H9 (cell line): Measurements from ENCODE around the gene TEX52. TPM values are rescaled to one million over a fixed set of nuclear protein-coding genes. Genes with fewer than 3 reads are reported as not detected.

Source experiments
- DNase-seq: peaks from one replicate; pipeline ENCODE4 v3.0.0-alpha.2; 2017
- H2AFZ ChIP-seq: one replicate; pipeline ENCODE4 v1.6.1; 2013; ENCODE audit warnings: mild to moderate bottlenecking, low read length, control low read depth, moderate library complexity
- H2AK5ac ChIP-seq: 2 replicates; pipeline ENCODE4 v1.6.1; 2013; ENCODE audit warnings: low read length, control low read depth, mixed read lengths; ENCODE audit not compliant: insufficient read length
- H2BK120ac ChIP-seq: one replicate; pipeline ENCODE4 v1.6.1; 2013; ENCODE audit warnings: low read depth, mild to moderate bottlenecking, low read length, control low read depth, inconsistent platforms; ENCODE audit not compliant: poor library complexity, severe bottlenecking
- H2BK12ac ChIP-seq: 2 replicates; pipeline ENCODE4 v1.6.1; 2013; ENCODE audit warnings: low read length, control low read depth, mixed read lengths, low read depth; ENCODE audit not compliant: insufficient read length
- H2BK15ac ChIP-seq: 2 replicates; pipeline ENCODE4 v1.6.1; 2013; ENCODE audit warnings: low read depth, low read length, control low read depth
- H2BK20ac ChIP-seq: one replicate; pipeline ENCODE4 v1.6.1; 2013; ENCODE audit warnings: low read depth, mild to moderate bottlenecking, low read length, control low read depth, inconsistent platforms; ENCODE audit not compliant: poor library complexity, severe bottlenecking
- H2BK5ac ChIP-seq: 2 replicates; pipeline ENCODE4 v1.6.1; 2013; ENCODE audit warnings: low read length, control low read depth, mixed read lengths; ENCODE audit not compliant: insufficient read length
- H3K14ac ChIP-seq: 2 replicates; pipeline ENCODE4 v1.6.1; 2013; ENCODE audit warnings: low read length, control low read depth; ENCODE audit not compliant: insufficient read depth
- H3K18ac ChIP-seq: 2 replicates; pipeline ENCODE4 v1.6.1; 2013; ENCODE audit warnings: low read depth, mild to moderate bottlenecking, mixed read lengths, low read length, control low read depth; ENCODE audit not compliant: insufficient read length
- H3K23ac ChIP-seq: 2 replicates; pipeline ENCODE4 v1.6.1; 2013; ENCODE audit warnings: low read length, control low read depth, mixed read lengths, low read depth; ENCODE audit not compliant: insufficient read length
- H3K23me2 ChIP-seq: 2 replicates; pipeline ENCODE4 v1.6.1; 2013; ENCODE audit warnings: low read depth, mild to moderate bottlenecking, mixed read lengths, low read length, control low read depth; ENCODE audit not compliant: insufficient read length, poor library complexity, severe bottlenecking
- H3K27ac ChIP-seq: 2 replicates; pipeline ENCODE4 v1.5.1; 2013; ENCODE audit warnings: low read length, control low read depth, mixed read lengths, low read depth; ENCODE audit not compliant: insufficient read length
- H3K27me3 ChIP-seq: 2 replicates; pipeline ENCODE4 v1.6.1; 2013; ENCODE audit warnings: low read length, control low read depth, inconsistent platforms; ENCODE audit not compliant: insufficient read depth
- H3K4ac ChIP-seq: 2 replicates; pipeline ENCODE4 v1.6.1; 2013; ENCODE audit warnings: low read depth, mild to moderate bottlenecking, control low read depth, inconsistent platforms, low read length, moderate library complexity
- H3K4me1 ChIP-seq: 2 replicates; pipeline ENCODE4 v1.6.1; 2013; ENCODE audit warnings: low read length, control low read depth, inconsistent platforms; ENCODE audit not compliant: insufficient read depth
- H3K4me2 ChIP-seq: 2 replicates; pipeline ENCODE4 v1.6.1; 2013; ENCODE audit warnings: low read length, control low read depth, mixed read lengths; ENCODE audit not compliant: insufficient read length, insufficient read depth
- H3K56ac ChIP-seq: 2 replicates; pipeline ENCODE4 v1.6.1; 2013; ENCODE audit warnings: low read depth, mild to moderate bottlenecking, mixed read lengths, low read length, control low read depth; ENCODE audit not compliant: insufficient read length
- H3K79me1 ChIP-seq: 2 replicates; pipeline ENCODE4 v1.6.1; 2013; ENCODE audit warnings: low read depth, mild to moderate bottlenecking, moderate library complexity, low read length, control low read depth, inconsistent platforms; ENCODE audit not compliant: insufficient read depth, poor library complexity, severe bottlenecking
- H3K79me2 ChIP-seq: 2 replicates; pipeline ENCODE4 v1.6.1; 2013; ENCODE audit warnings: low read length, control low read depth, inconsistent platforms; ENCODE audit not compliant: insufficient read depth
- H3K9ac ChIP-seq: 2 replicates; pipeline ENCODE4 v1.6.1; 2013; ENCODE audit warnings: low read length, control low read depth, mixed read lengths; ENCODE audit not compliant: insufficient read length; ENCODE audit errors: extremely low read depth
- H3K9me3 ChIP-seq: one replicate; pipeline ENCODE4 v1.6.1; 2013; ENCODE audit warnings: low read depth, low read length, inconsistent platforms; ENCODE audit not compliant: control insufficient read depth
- H3T11ph ChIP-seq: one replicate; pipeline ENCODE4 v1.6.1; 2013; ENCODE audit warnings: mild to moderate bottlenecking, low read length, control low read depth, inconsistent platforms
- H4K20me1 ChIP-seq: one replicate; pipeline ENCODE4 v1.6.1; 2013; ENCODE audit not compliant: control insufficient read depth, insufficient read length, insufficient read depth
- H4K5ac ChIP-seq: 2 replicates; pipeline ENCODE4 v1.6.1; 2013; ENCODE audit warnings: low read depth, mild to moderate bottlenecking, mixed read lengths, low read length, control low read depth; ENCODE audit not compliant: insufficient read length
- H4K8ac ChIP-seq: replicated peaks from 2 replicates; pipeline ENCODE4 v1.6.1; 2013; ENCODE audit warnings: low read length, control low read depth, mixed read lengths, low read depth; ENCODE audit not compliant: insufficient read length
- H4K91ac ChIP-seq: 2 replicates; pipeline ENCODE4 v1.6.1; 2013; ENCODE audit warnings: low read depth, mild to moderate bottlenecking, moderate library complexity, mixed read lengths, low read length, control low read depth; ENCODE audit not compliant: insufficient read length
- H3K27ac Mint-ChIP-seq, 3 experiments: 2 replicates in 2 of 3; 3 replicates in 1 of 3; pipeline ENCODE4 v1.8.0; 2020 to 2021; ENCODE audit warnings: mixed read lengths in 3 of 3, mild to moderate bottlenecking in 1 of 3, moderate library complexity in 1 of 3
- H3K27me3 Mint-ChIP-seq: 2 replicates; pipeline ENCODE4 v1.8.0; 2021; ENCODE audit warnings: low read depth, mild to moderate bottlenecking, moderate library complexity, mixed read lengths
- H3K36me3 Mint-ChIP-seq, 3 experiments: 2 replicates in 2 of 3; 3 replicates in 1 of 3; pipeline ENCODE4 v1.8.0; 2020 to 2021; ENCODE audit warnings: low read depth in 3 of 3, mixed read lengths in 3 of 3; ENCODE audit not compliant: insufficient read depth in 1 of 3
- H3K4me1 Mint-ChIP-seq, 2 experiments: 2 replicates each; pipeline ENCODE4 v1.8.0; 2020; ENCODE audit warnings: mixed read lengths in 2 of 2
- H3K4me3 Mint-ChIP-seq, 2 experiments: 2 replicates in 1 of 2; 3 replicates in 1 of 2; pipeline ENCODE4 v1.8.0; 2020 to 2021; ENCODE audit warnings: mild to moderate bottlenecking in 2 of 2, mixed read lengths in 2 of 2, moderate library complexity in 1 of 2
- H3K9me3 Mint-ChIP-seq, 2 experiments: 2 replicates in 1 of 2; 3 replicates in 1 of 2; pipeline ENCODE4 v1.8.0; 2020; ENCODE audit warnings: mild to moderate bottlenecking in 2 of 2, mixed read lengths in 2 of 2, moderate library complexity in 1 of 2
- WGBS: extraction: QIAGEN DNeasy Blood & Tissue Kit; methylation state at CpG from one replicate; pipeline ENCODE4 v1.1.7; 2013; ENCODE audit warnings: missing lambda C conversion rate, low lambda C conversion rate, mixed read lengths; ENCODE audit not compliant: insufficient read length; ENCODE audit errors: extremely low coverage; 5-methylcytosine and 5-hydroxymethylcytosine counted together
- total RNA-seq: library from RNA; stranded (reverse); gene quantifications from 2 replicates; pipeline ENCODE4 v1.2.1, GENCODE V29; 2021
- TF ChIP-seq, protein P1 (sequence below): fragments of 200-600 bp; sonication (generic); conservative IDR thresholded peaks from 3 replicates; pipeline ENCODE4 v1.8.0; 2021; ENCODE audit warnings: antibody characterized with exemption, mild to moderate bottlenecking

TEX52 gene
- total RNA-seq, 1 experiment from 2014 or later, result 0.20 TPM

DNA sequence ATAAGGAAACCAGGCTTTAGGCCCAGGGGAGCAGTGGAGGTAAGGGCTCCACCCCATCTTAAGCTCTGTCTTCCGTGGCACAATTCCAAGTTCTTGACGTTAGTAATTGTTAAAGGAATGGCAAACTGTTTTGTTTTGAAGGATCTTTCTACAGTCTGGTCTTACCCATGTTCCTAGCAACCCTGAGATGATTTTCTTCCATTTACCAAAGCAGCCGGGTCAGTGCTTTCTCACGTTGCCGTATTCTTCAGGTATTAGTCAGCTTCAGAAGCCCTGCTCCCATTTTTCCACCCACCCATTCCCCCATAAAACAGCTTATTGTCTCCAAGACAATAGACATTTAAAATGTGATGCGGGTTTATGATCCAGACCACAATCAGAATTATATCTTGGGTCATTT, 32.3 kb downstream of the TEX52 start:
- WGBS, result no CpG with 5 or more reads among the region's 6 CpGs
- no peaks in the 10 kb centered on the region for H3K27me3 Mint-ChIP-seq

More for the DNA sequence above, 32.3 kb downstream of the TEX52 start:
- Histone ChIP-seq H3K79me1 (no peaks in the 10 kb centered on the region), H4K91ac (no peak overlapping the region), H2BK15ac (no peak overlapping the region), H2BK5ac (no peak overlapping the region), H3T11ph (no peak overlapping the region), H3K23ac (no peak overlapping the region), H3K18ac (no peak overlapping the region), H3K4me2 (no peak overlapping the region), H2AK5ac (no peak overlapping the region), H3K9ac (no peak overlapping the region), H3K27me3 (no peaks in the 10 kb centered on the region), H3K79me2 (no peaks in the 10 kb centered on the region), H3K23me2 (no peaks in the 10 kb centered on the region), H2BK12ac (no peak overlapping the region), H3K27ac (no peak overlapping the region), H4K20me1 (no peaks in the 10 kb centered on the region), H3K4me1 (peaks cover 3% of the 10 kb centered on the region; the same call in 1 of the 2 replicates), H3K4ac (no peak overlapping the region), H2BK20ac (no peak overlapping the region), H3K56ac (no peak overlapping the region), H4K8ac (no peak overlapping the region), H2BK120ac (no peak overlapping the region), H2AFZ (no peak overlapping the region), H4K5ac (no peak overlapping the region), H3K14ac (no peak overlapping the region), H3K9me3 (no peaks in the 10 kb centered on the region)
- TF ChIP-seq, protein P1, sequence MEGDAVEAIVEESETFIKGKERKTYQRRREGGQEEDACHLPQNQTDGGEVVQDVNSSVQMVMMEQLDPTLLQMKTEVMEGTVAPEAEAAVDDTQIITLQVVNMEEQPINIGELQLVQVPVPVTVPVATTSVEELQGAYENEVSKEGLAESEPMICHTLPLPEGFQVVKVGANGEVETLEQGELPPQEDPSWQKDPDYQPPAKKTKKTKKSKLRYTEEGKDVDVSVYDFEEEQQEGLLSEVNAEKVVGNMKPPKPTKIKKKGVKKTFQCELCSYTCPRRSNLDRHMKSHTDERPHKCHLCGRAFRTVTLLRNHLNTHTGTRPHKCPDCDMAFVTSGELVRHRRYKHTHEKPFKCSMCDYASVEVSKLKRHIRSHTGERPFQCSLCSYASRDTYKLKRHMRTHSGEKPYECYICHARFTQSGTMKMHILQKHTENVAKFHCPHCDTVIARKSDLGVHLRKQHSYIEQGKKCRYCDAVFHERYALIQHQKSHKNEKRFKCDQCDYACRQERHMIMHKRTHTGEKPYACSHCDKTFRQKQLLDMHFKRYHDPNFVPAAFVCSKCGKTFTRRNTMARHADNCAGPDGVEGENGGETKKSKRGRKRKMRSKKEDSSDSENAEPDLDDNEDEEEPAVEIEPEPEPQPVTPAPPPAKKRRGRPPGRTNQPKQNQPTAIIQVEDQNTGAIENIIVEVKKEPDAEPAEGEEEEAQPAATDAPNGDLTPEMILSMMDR, result no peak
- no peak for DNase-seq
- H3K27ac Mint-ChIP-seq, result peak overlapping the region; percentile 38 to 98 (median 60); a peak in 6 of 7 replicates
- peaks cover 48 to 51% of the 10 kb centered on the region in 2 experiments for H3K4me1 Mint-ChIP-seq
- H3K36me3 Mint-ChIP-seq, result peaks cover 38 to 88% (median 79%) of the 10 kb centered on the region in 3 experiments
- no peaks in the 10 kb centered on the region; a peak in 1 of 5 replicates for H3K9me3 Mint-ChIP-seq
- no peak overlapping the region for H3K4me3 Mint-ChIP-seq
